ENCODE measurements around the gene STAC2.
A peak's percentile ranks its signal among the peaks of the same experiment; 100 is the strongest.
"Not testable (repeated sequence)": the region's sequence is repeated elsewhere in the genome, so short reads cannot be mapped to it uniquely, and the experiment has no call there.

The STAC2 gene

GRCh38 chr17:39225308-39225958 lies at the start of gene STAC2:
Gene STAC2 (minus strand): TSS chr17:39225945. CDS start chr17:39225502, 443 bp downstream.
- DNase-seq = no peak

GRCh38 chr17:39271546-39271945 lies 45.8 kb upstream of the STAC2 start:
- no peak for DNase-seq

- DNase-seq = no peak
Observed at GRCh38 chr17:39270923-39271322, 45.2 kb upstream of the STAC2 start.

GRCh38 chr17:39264119-39264518 lies 38.4 kb upstream of the STAC2 start:
- no peak for DNase-seq

- DNase-seq = peak; percentile 46 to 55
Observed at GRCh38 chr17:39261286-39261685, 35.5 kb upstream of the STAC2 start.

GRCh38 chr17:39252788-39253460 lies 27.2 kb upstream of the STAC2 start:
- DNase-seq = no peak

GRCh38 chr17:39251997-39252396 lies 26.3 kb upstream of the STAC2 start:
- no peak for DNase-seq

GRCh38 chr17:39250076-39250475 lies 24.3 kb upstream of the STAC2 start:
- not testable (repeated sequence) for DNase-seq

GRCh38 chr17:39246274-39246673 lies 20.5 kb upstream of the STAC2 start:
- DNase-seq = no peak

- DNase-seq = peak; percentile 93
Observed at GRCh38 chr17:39244600-39245570, 19.1 kb upstream of the STAC2 start.

GRCh38 chr17:39244016-39244599 lies 18.4 kb upstream of the STAC2 start:
- no peak for DNase-seq

- DNase-seq = no peak
Observed at GRCh38 chr17:39243155-39243554, 17.4 kb upstream of the STAC2 start.

GRCh38 chr17:39240631-39241030 lies 14.9 kb upstream of the STAC2 start:
- no peak for DNase-seq

- peak; percentile 69 to 77 for DNase-seq
Observed at GRCh38 chr17:39239640-39240314, 14.0 kb upstream of the STAC2 start.

GRCh38 chr17:39238311-39238972 lies 12.7 kb upstream of the STAC2 start:
- DNase-seq = peak; percentile 58 to 67

GRCh38 chr17:39237586-39237985 lies 11.8 kb upstream of the STAC2 start:
- DNase-seq = no peak

- no peak for DNase-seq
Observed at GRCh38 chr17:39236981-39237441, 11.3 kb upstream of the STAC2 start.

GRCh38 chr17:39236450-39236927 lies 10.7 kb upstream of the STAC2 start:
- DNase-seq = no peak

- DNase-seq = peak; percentile 40 to 44
Observed at GRCh38 chr17:39235555-39236449, 10.1 kb upstream of the STAC2 start.

Measured in stimulated activated CD4-positive, alpha-beta T cell treated with anti-CD3 and anti-CD28 coated beads, Interleukin-2, amount 100 ng/mL, for 24 hours (primary cell).